GM23338 (cell line): ENCODE measurements around the gene TGFBI. TPM values are rescaled to one million over a fixed set of nuclear protein-coding genes. Genes with fewer than 3 reads are reported as not detected.

Experiments
- CTCF ChIP-seq, 2 experiments: fragments of 200-600 bp in 1 of 2; sonication (generic) in 1 of 2; conservative IDR thresholded peaks; 2 replicates each; pipeline versions ENCODE4 v1.5.1 to v1.6.1; 2016 to 2017; ENCODE audit warnings: antibody characterized with exemption in 2 of 2, low read depth in 2 of 2, mild to moderate bottlenecking in 2 of 2, moderate library complexity in 1 of 2
- ETS1 ChIP-seq: IDR thresholded peaks from 2 replicates; pipeline ENCODE4 v1.6.1; 2016; ENCODE audit warnings: antibody characterized with exemption
- JUNB ChIP-seq: IDR thresholded peaks from one replicate; pipeline ENCODE4 v1.6.1; 2016; ENCODE audit warnings: antibody characterized with exemption; ENCODE audit not compliant: unreplicated experiment
- ZNF114 ChIP-seq: fragments of 250-450 bp; sonication (Bioruptor Pico); IDR thresholded peaks from 2 replicates; pipeline ENCODE4 v1.5.0; 2020; ENCODE audit warnings: mild to moderate bottlenecking, moderate library complexity
- ZNF462 ChIP-seq: fragments of 250-450 bp; sonication (Bioruptor Pico); IDR thresholded peaks from 2 replicates; pipeline ENCODE4 v1.5.0; 2020; ENCODE audit warnings: mild to moderate bottlenecking, moderate library complexity
- polyA plus RNA-seq: library from polyadenylated mRNA; unstranded; fragments of >200 nt; fragmentation: Nextera tagmentation; extraction: Ambion mirVana; gene quantifications from 2 replicates; pipeline ENCODE4 v1.2.1, GENCODE V29; 2016
- total RNA-seq: library from RNA; depleted of rRNA; stranded (reverse); fragments of >200 nt; shearing (Covaris generic); gene quantifications from 2 replicates; pipeline ENCODE4 v1.2.3, GENCODE V29; 2014

Gene TGFBI
- total and polyA plus RNA-seq, 2 experiments from 2014 or later: 8.9 to 9.4 TPM

GRCh38 chr5:136076881-136077445 is 48.2 kb downstream of the TGFBI start (continued):
- TF ChIP-seq ZNF462 (CRISPR knock-in tag): no peak
- no peak for TF ChIP-seq ZNF114
- no peak for TF ChIP-seq ETS1
- no peak for TF ChIP-seq CTCF (conservative IDR thresholded peaks at IDR 0.05; ENCODE audit: low read depth in 2 of 2)
- TF ChIP-seq JUNB: no peak
